A549 (cell line): Measurements from ENCODE around the gene RPS2. TPM values are rescaled to one million over a fixed set of nuclear protein-coding genes. Genes with fewer than 3 reads are reported as not detected.

Experiments used
- ATAC-seq, 2 experiments: fragments of 200-7000 bp in 1 of 2; fragments of >200 bp in 1 of 2; cut with Nextera tagmentation in 1 of 2; cut with Tn5 transposase in 1 of 2; 3 replicates each; pipeline versions ENCODE4 v1.8.0 to v1.9.1; 2018 to 2020; ENCODE audit warnings: mild to moderate bottlenecking in 1 of 2, moderate library complexity in 1 of 2
- CTCF ChIA-PET: fragments of 300-600 bp; sonication (Branson Sonifier 250); formaldehyde crosslinking; extraction: SDS; loops from one replicate; lab custom pipeline; 2021; ENCODE audit warnings: antibody characterized with exemption, inconsistent platforms; lab: Yijun Ruan, JAX
- POLR2A ChIA-PET: fragments of 350-600 bp; formaldehyde crosslinking; extraction: SDS; loops from one replicate; lab custom pipeline; 2021; ENCODE audit warnings: antibody characterized with exemption, inconsistent platforms; lab: Yijun Ruan, JAX
- DNase-seq, 2 experiments: peaks; one replicate each; pipeline versions ENCODE4 v3.0.0 to v3.0.0-alpha.2; 2011 to 2016; ENCODE audit warnings: low read depth in 1 of 2, low spot score in 1 of 2
- FAIRE-seq: peaks from 2 replicates; lab custom pipeline; 2011; peaks lifted over from hg19 to GRCh38; lab: Jason Lieb, UNC
- H3K27ac ChIP-seq, 2 experiments: fragments of >200 bp; sonication (Bioruptor Twin); formaldehyde crosslinking; 3 replicates each; pipeline ENCODE4 v1.5.1; 2016 to 2017
- H3K4me1 ChIP-seq: fragments of >200 bp; sonication (Bioruptor Twin); formaldehyde crosslinking; 3 replicates; pipeline ENCODE4 v1.6.1; 2016
- H3K4me2 ChIP-seq: fragments of >200 bp; sonication (Bioruptor Twin); formaldehyde crosslinking; 3 replicates; pipeline ENCODE4 v1.6.1; 2016
- H3K4me3 ChIP-seq: fragments of >200 bp; sonication (Bioruptor Twin); formaldehyde crosslinking; 3 replicates; pipeline ENCODE4 v1.5.1; 2016
- H3K9me3 ChIP-seq: fragments of >200 bp; sonication (Bioruptor Twin); formaldehyde crosslinking; 3 replicates; pipeline ENCODE4 v1.6.1; 2016
- CBX2 ChIP-seq: fragments of 200-600 bp; sonication (generic); IDR thresholded peaks from 2 replicates; pipeline ENCODE4 v1.6.1; 2016; ENCODE audit warnings: low read depth, mild to moderate bottlenecking, borderline replicate concordance
- CBX8 ChIP-seq: fragments of 200-600 bp; sonication (generic); IDR thresholded peaks from 2 replicates; pipeline ENCODE4 v1.6.1; 2016
- CEBPB ChIP-seq, 2 experiments: fragments of >200 bp in 1 of 2; sonication (Bioruptor Twin) in 1 of 2; formaldehyde crosslinking in 1 of 2; IDR thresholded peaks; 2 replicates each; pipeline ENCODE4 v1.6.1; 2012 to 2016
- CHD4 ChIP-seq: fragments of 200-600 bp; sonication (generic); IDR thresholded peaks from 2 replicates; pipeline ENCODE4 v1.6.1; 2016; ENCODE audit warnings: antibody characterized with exemption, mild to moderate bottlenecking, borderline replicate concordance
- EP300 ChIP-seq, 2 experiments: fragments of >200 bp; sonication (Bioruptor Twin); formaldehyde crosslinking; IDR thresholded peaks; 2 replicates in 1 of 2; 3 replicates in 1 of 2; pipeline ENCODE4 v1.6.1; 2016 to 2017
- ESRRA ChIP-seq: fragments of 150-350 bp; IDR thresholded peaks from 2 replicates; pipeline ENCODE4 v1.6.1; 2014; ENCODE audit warnings: mild to moderate bottlenecking, low read length, borderline replicate concordance
- FOXS1 ChIP-seq: fragments of 250-450 bp; sonication (Bioruptor Pico); IDR thresholded peaks from 2 replicates; pipeline ENCODE4 v1.5.0; 2020; ENCODE audit warnings: mild to moderate bottlenecking, moderate library complexity
- HDAC2 ChIP-seq: fragments of 200-600 bp; sonication (generic); IDR thresholded peaks from 2 replicates; pipeline ENCODE4 v1.6.1; 2016
- HMGXB4 ChIP-seq: fragments of 250-450 bp; sonication (Bioruptor Pico); IDR thresholded peaks from 2 replicates; pipeline ENCODE4 v1.5.0; 2021; ENCODE audit warnings: mild to moderate bottlenecking, moderate library complexity, borderline replicate concordance
- JUNB ChIP-seq: fragments of >200 bp; sonication (Bioruptor Twin); formaldehyde crosslinking; IDR thresholded peaks from 2 replicates; pipeline ENCODE4 v1.6.1; 2016
- MYC ChIP-seq: IDR thresholded peaks from 2 replicates; pipeline ENCODE4 v1.6.1; 2012; ENCODE audit warnings: mild to moderate bottlenecking, inconsistent platforms, low read length, improper control_type of control experiment, borderline replicate concordance
- NFE2L2 ChIP-seq: fragments of 150-350 bp; conservative IDR thresholded peaks from 2 replicates; pipeline ENCODE4 v1.6.1; 2014; ENCODE audit warnings: low read length
- NR3C1 ChIP-seq: fragments of >200 bp; sonication (Bioruptor Twin); formaldehyde crosslinking; IDR thresholded peaks from 3 replicates; pipeline ENCODE4 v1.6.1; 2017
- PHF8 ChIP-seq: fragments of 200-600 bp; sonication (generic); IDR thresholded peaks from 2 replicates; pipeline ENCODE4 v1.6.1; 2016; ENCODE audit warnings: low read depth, mild to moderate bottlenecking, antibody characterized with exemption, moderate library complexity, borderline replicate concordance
- RAD21 ChIP-seq, 2 experiments: fragments of >200 bp in 1 of 2; sonication (Bioruptor Twin) in 1 of 2; formaldehyde crosslinking in 1 of 2; IDR thresholded peaks in 1 of 2; conservative IDR thresholded peaks in 1 of 2; 2 replicates in 1 of 2; 3 replicates in 1 of 2; pipeline ENCODE4 v1.6.1; 2012 to 2018; ENCODE audit warnings: inconsistent platforms in 1 of 2
- RARB ChIP-seq: fragments of 250-450 bp; sonication (Bioruptor Pico); IDR thresholded peaks from 2 replicates; pipeline ENCODE4 v1.8.0; 2021; ENCODE audit warnings: mild to moderate bottlenecking, moderate library complexity
- RCOR1 ChIP-seq: fragments of 150-350 bp; IDR thresholded peaks from 2 replicates; pipeline ENCODE4 v1.6.1; 2014; ENCODE audit warnings: antibody characterized with exemption, low read length, low read depth
- RFX5 ChIP-seq: fragments of 450-650 bp; IDR thresholded peaks from 2 replicates; pipeline ENCODE4 v1.7.1; 2014; ENCODE audit warnings: antibody characterized with exemption, mild to moderate bottlenecking, moderate library complexity
- RNF2 ChIP-seq: fragments of 200-600 bp; sonication (generic); IDR thresholded peaks from 2 replicates; pipeline ENCODE4 v1.6.1; 2016; ENCODE audit warnings: low read depth, mild to moderate bottlenecking, antibody characterized with exemption, moderate library complexity, borderline replicate concordance
- TFCP2L1 ChIP-seq: fragments of 250-450 bp; sonication (Bioruptor Pico); IDR thresholded peaks from 2 replicates; pipeline ENCODE4 v1.5.0; 2021; ENCODE audit warnings: mild to moderate bottlenecking
- USF2 ChIP-seq: fragments of 450-650 bp; IDR thresholded peaks from 2 replicates; pipeline ENCODE4 v1.6.1; 2014; ENCODE audit warnings: antibody characterized with exemption
- ZC3H11A ChIP-seq: fragments of 450-650 bp; IDR thresholded peaks from 2 replicates; pipeline ENCODE4 v1.6.1; 2014; ENCODE audit warnings: antibody characterized with exemption, mild to moderate bottlenecking
- ZFP36 ChIP-seq: fragments of 450-650 bp; IDR thresholded peaks from 2 replicates; pipeline ENCODE4 v1.6.1; 2014; ENCODE audit warnings: borderline replicate concordance; ENCODE audit not compliant: partially characterized antibody
- ZNF302 ChIP-seq: fragments of 250-450 bp; sonication (Bioruptor Pico); IDR thresholded peaks from 2 replicates; pipeline ENCODE4 v1.9.0; 2021; ENCODE audit warnings: inconsistent platforms, mild to moderate bottlenecking, moderate library complexity
- ZSCAN20 ChIP-seq: fragments of 250-450 bp; sonication (Bioruptor Pico); IDR thresholded peaks from 2 replicates; pipeline ENCODE4 v1.8.0; 2022; ENCODE audit warnings: mild to moderate bottlenecking, moderate library complexity
- WGBS: methylation state at CpG from one replicate; pipeline ENCODE4 v1.1.6; 2017; ENCODE audit errors: missing lambda C conversion rate; 5-methylcytosine and 5-hydroxymethylcytosine counted together
- polyA plus RNA-seq, 4 experiments: library from polyadenylated mRNA; depleted of rRNA in 3 of 4; stranded (reverse); fragments of >200 nt; fragmentation: RNase III in 1 of 4; extraction: RNeasy Plus Mini Kit Qiagen cat#74134 plus additional on column Dnase treatment in 1 of 4; gene quantifications; 2 replicates in 3 of 4; 3 replicates in 1 of 4; pipeline ENCODE4 v1.2.3, GENCODE V29; 2011 to 2017
- TF ChIP-seq, protein P1 (sequence below): fragments of >200 bp; sonication (Bioruptor Twin); formaldehyde crosslinking; IDR thresholded peaks from 3 replicates; pipeline ENCODE4 v1.5.1; 2016
- TF ChIP-seq, protein P2 (sequence below): IDR thresholded peaks from 2 replicates; pipeline ENCODE4 v1.6.1; 2012; ENCODE audit warnings: low read depth, borderline replicate concordance

RPS2 gene
- polyA plus RNA-seq, 2 of the 4 experiments (the other 2 are of a cell fraction) = 2,621 to 3,626 TPM

DNA sequence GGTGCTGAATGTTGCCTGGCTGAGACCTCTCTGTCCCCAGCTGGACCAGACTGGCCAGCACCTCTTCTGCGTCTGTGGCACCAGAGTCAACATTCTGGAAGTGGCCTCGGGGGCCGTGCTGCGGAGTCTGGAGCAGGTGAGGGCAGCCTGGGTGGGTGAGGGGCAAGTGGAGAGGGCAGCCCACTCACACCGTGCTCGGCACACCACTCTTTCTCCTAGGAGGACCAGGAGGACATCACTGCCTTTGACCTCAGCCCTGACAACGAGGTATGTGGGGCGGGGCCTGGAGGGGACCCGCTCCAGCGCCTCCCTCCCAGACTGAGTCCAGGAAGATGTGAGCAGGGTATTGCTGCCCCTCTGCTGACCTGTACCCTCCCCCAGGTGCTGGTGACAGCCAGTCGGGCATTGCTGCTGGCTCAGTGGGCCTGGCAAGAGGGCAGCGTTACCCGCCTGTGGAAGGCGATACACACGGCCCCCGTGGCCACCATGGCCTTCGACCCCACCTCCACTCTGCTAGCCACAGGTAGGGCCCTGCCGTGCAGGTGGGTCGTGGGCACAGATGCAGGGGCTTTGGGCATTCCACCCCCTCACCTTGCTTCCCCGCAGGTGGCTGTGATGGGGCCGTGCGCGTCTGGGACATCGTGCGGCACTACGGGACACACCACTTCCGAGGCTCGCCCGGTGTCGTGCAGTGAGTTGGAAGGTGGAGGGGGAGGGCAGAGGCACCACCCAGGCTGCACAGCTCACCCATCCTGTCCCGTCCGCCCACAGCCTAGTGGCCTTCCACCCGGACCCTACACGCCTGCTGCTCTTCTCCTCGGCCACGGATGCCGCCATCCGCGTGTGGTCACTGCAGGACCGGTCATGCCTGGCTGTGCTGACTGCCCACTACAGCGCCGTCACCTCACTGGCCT lies 9.8 kb upstream of the RPS2 start:
- POLR2A ChIA-PET = interaction anchor here (5.1 kb wide), 1 partner anchor 10 kb away, joined by 17 read pairs; the partner anchor contains the start of gene RPS2
- H3K4me1 ChIP-seq = peaks cover 17% of the 10 kb centered on the region
- no peak overlapping the region for H3K4me3 ChIP-seq
- CTCF ChIA-PET = interaction anchor here (0.8 to 1.8 kb wide), 5 partner anchors 14 to 166 kb away, joined by 3 to 8 read pairs (median 5); no protein-coding TSS in a partner anchor
- no peak for FAIRE-seq
- WGBS = 91% methylated on average over 36 of the region's 42 CpGs
- H3K4me2 ChIP-seq = no peak overlapping the region
- H3K9me3 ChIP-seq = no peaks in the 10 kb centered on the region
- TF ChIP-seq CEBPB (IDR thresholded peaks at IDR 0.05) = no peak
- TF ChIP-seq HMGXB4 (CRISPR knock-in tag) = no peak
- TF ChIP-seq, protein P1, sequence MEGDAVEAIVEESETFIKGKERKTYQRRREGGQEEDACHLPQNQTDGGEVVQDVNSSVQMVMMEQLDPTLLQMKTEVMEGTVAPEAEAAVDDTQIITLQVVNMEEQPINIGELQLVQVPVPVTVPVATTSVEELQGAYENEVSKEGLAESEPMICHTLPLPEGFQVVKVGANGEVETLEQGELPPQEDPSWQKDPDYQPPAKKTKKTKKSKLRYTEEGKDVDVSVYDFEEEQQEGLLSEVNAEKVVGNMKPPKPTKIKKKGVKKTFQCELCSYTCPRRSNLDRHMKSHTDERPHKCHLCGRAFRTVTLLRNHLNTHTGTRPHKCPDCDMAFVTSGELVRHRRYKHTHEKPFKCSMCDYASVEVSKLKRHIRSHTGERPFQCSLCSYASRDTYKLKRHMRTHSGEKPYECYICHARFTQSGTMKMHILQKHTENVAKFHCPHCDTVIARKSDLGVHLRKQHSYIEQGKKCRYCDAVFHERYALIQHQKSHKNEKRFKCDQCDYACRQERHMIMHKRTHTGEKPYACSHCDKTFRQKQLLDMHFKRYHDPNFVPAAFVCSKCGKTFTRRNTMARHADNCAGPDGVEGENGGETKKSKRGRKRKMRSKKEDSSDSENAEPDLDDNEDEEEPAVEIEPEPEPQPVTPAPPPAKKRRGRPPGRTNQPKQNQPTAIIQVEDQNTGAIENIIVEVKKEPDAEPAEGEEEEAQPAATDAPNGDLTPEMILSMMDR = no peak
- no peak for TF ChIP-seq PHF8
- TF ChIP-seq RFX5 = no peak
- no peak for TF ChIP-seq ZC3H11A
- TF ChIP-seq, protein P2, sequence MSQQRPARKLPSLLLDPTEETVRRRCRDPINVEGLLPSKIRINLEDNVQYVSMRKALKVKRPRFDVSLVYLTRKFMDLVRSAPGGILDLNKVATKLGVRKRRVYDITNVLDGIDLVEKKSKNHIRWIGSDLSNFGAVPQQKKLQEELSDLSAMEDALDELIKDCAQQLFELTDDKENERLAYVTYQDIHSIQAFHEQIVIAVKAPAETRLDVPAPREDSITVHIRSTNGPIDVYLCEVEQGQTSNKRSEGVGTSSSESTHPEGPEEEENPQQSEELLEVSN = no peak
- no peak for TF ChIP-seq USF2
- no peak for TF ChIP-seq HDAC2
- TF ChIP-seq ZFP36 = no peak
- TF ChIP-seq FOXS1 (CRISPR knock-in tag) = no peak
- TF ChIP-seq RNF2 = no peak
- TF ChIP-seq CHD4 = no peak
- TF ChIP-seq, all 56 proteins: peak for 0
- DNase-seq (no peak), ATAC-seq (no peak)
- H3K27ac ChIP-seq = no peak overlapping the region

- peak overlapping the region; percentile 94 for H3K4me2 ChIP-seq
- no peak for FAIRE-seq
Measured at GRCh38 chr16:1973461-1974156, 9.0 kb upstream of the RPS2 start.

More at GRCh38 chr16:1973461-1974156, 9.0 kb upstream of the RPS2 start:
- POLR2A ChIA-PET = interaction anchor here (5.1 kb wide), 1 partner anchor 9 kb away, joined by 17 read pairs; the partner anchor contains the start of gene RPS2
- CTCF ChIA-PET = interaction anchor here (1.4 to 1.7 kb wide), 2 partner anchors 30 to 109 kb away, joined by 3 to 8 read pairs; no protein-coding TSS in a partner anchor
- Histone ChIP-seq H3K4me3 (no peak overlapping the region; the same call in 2 of the 3 replicates), H3K27ac (no peak overlapping the region), H3K9me3 (no peaks in the 10 kb centered on the region), H3K4me1 (peaks cover 17% of the 10 kb centered on the region)
- ATAC-seq (no peak), DNase-seq (no peak)
- WGBS = 86% methylated on average over 15 of the region's 16 CpGs
- TF ChIP-seq RAD21 (conservative IDR thresholded peaks at IDR 0.05 in 1 of 2, IDR thresholded peaks at IDR 0.05 in 1 of 2) (no peak), CBX8 (no peak), ESRRA (no peak), ZSCAN20 (no peak), NFE2L2 (no peak), ZNF302 (CRISPR knock-in tag) (no peak), ZFP36 (no peak), CBX2 (no peak), RARB (CRISPR knock-in tag) (no peak), NR3C1 (no peak), EP300 (IDR thresholded peaks at IDR 0.05) (no peak), HDAC2 (no peak), RFX5 (no peak), JUNB (no peak), MYC (no peak), RCOR1 (no peak), TFCP2L1 (CRISPR knock-in tag) (no peak)
- TF ChIP-seq, protein P1 = no peak
